ENCODE results near the gene LEKR1.

LEKR1 gene

GRCh38 chr3:156787926-156788663, 38.1 kb upstream of the LEKR1 start:
- no peak for TF ChIP-seq CTCF (IDR thresholded peaks at IDR 0.05)
- TF ChIP-seq ZFX (IDR thresholded peaks at IDR 0.05; ENCODE audit: borderline replicate concordance) = no peak
- no peak overlapping the region for H3K27ac ChIP-seq

- no peak overlapping the region for H3K27ac ChIP-seq
- TF ChIP-seq ZFX (IDR thresholded peaks at IDR 0.05; ENCODE audit: borderline replicate concordance) (no peak), CTCF (IDR thresholded peaks at IDR 0.05) (no peak)
Measured at GRCh38 chr3:156788846-156789245, 37.3 kb upstream of the LEKR1 start.

GRCh38 chr3:156790156-156790555, 36.0 kb upstream of the LEKR1 start:
- no peak for TF ChIP-seq ZFX (IDR thresholded peaks at IDR 0.05; ENCODE audit: borderline replicate concordance)
- no peak for TF ChIP-seq CTCF (IDR thresholded peaks at IDR 0.05)
- no peak overlapping the region for H3K27ac ChIP-seq

GRCh38 chr3:156792114-156792513, 34.0 kb upstream of the LEKR1 start:
- no peak for TF ChIP-seq CTCF (IDR thresholded peaks at IDR 0.05)
- TF ChIP-seq ZFX (IDR thresholded peaks at IDR 0.05; ENCODE audit: borderline replicate concordance) = no peak
- no peak overlapping the region for H3K27ac ChIP-seq

- TF ChIP-seq CTCF (IDR thresholded peaks at IDR 0.05) = no peak
- TF ChIP-seq ZFX (IDR thresholded peaks at IDR 0.05; ENCODE audit: borderline replicate concordance) = no peak
Measured at GRCh38 chr3:156792536-156792935, 33.6 kb upstream of the LEKR1 start.

GRCh38 chr3:156792945-156793344, 33.2 kb upstream of the LEKR1 start:
- no peak for TF ChIP-seq ZFX (IDR thresholded peaks at IDR 0.05; ENCODE audit: borderline replicate concordance)
- no peak for TF ChIP-seq CTCF (IDR thresholded peaks at IDR 0.05)
- no peak overlapping the region for H3K27ac ChIP-seq

More at GRCh38 chr3:156792536-156792935, 33.6 kb upstream of the LEKR1 start:
- no peak overlapping the region for H3K27ac ChIP-seq

GRCh38 chr3:156793400-156793799, 32.8 kb upstream of the LEKR1 start:
- no peak overlapping the region for H3K27ac ChIP-seq
- TF ChIP-seq ZFX (IDR thresholded peaks at IDR 0.05; ENCODE audit: borderline replicate concordance) = no peak
- TF ChIP-seq CTCF (IDR thresholded peaks at IDR 0.05) = no peak

Data from 22Rv1 (cell line).